ENCODE results near the gene KRTAP5-7. TPM values are rescaled to one million over a fixed set of nuclear protein-coding genes. Genes with fewer than 3 reads are reported as not detected.

Gene KRTAP5-7
- total and polyA plus RNA-seq, 2 of the 8 experiments (the other 6 are each of a cell fraction or from before 2014, with no cell fraction given): not detected

- Histone ChIP-seq H3K4ac (replicated peaks; ENCODE audit: insufficient read length, low read depth, low read length) (no peak overlapping the region), H3K4me2 (ENCODE audit: insufficient read depth in 1 of 2, low read depth in 2 of 2, low read length in 2 of 2) (no peak overlapping the region), H2BK120ac (replicated peaks; ENCODE audit: low read depth, low read length) (no peak overlapping the region), H3K27me3 (replicated peaks in 1 of 4; ENCODE audit: control insufficient read depth in 3 of 4, extremely low read depth in 1 of 4, insufficient read depth in 3 of 4, low read length in 3 of 4) (no peaks in the 10 kb centered on the region), H3K4me3 (ENCODE audit: extremely low read depth in 1 of 4, insufficient read depth in 2 of 4, low read depth in 3 of 4, low read length in 4 of 4) (no peak overlapping the region), H2BK5ac (ENCODE audit: low read depth, low read length) (no peak overlapping the region), H4K5ac (ENCODE audit: insufficient read length, low read depth, low read length) (no peak overlapping the region), H4K20me1 (replicated peaks in 1 of 2; ENCODE audit: control insufficient read depth in 1 of 2, insufficient read depth in 2 of 2, low read length in 2 of 2) (no peaks in the 10 kb centered on the region), H3K14ac (ENCODE audit: insufficient read length) (no peak overlapping the region), H2BK12ac (ENCODE audit: low read depth, low read length) (no peak overlapping the region), H3K79me2 (ENCODE audit: control insufficient read depth in 1 of 2, insufficient read depth in 2 of 2, low read length in 2 of 2) (no peaks in the 10 kb centered on the region), H3K9me3 (ENCODE audit: insufficient read depth in 2 of 2, low read depth in 1 of 2, low read length in 1 of 2) (no peaks in the 10 kb centered on the region), H4K91ac (replicated peaks; ENCODE audit: insufficient read length, low read length) (no peak overlapping the region), H2BK20ac (ENCODE audit: low read length) (no peak overlapping the region), H2AK5ac (ENCODE audit: low read depth, low read length) (no peak overlapping the region), H3K79me1 (ENCODE audit: low read depth, low read length) (no peaks in the 10 kb centered on the region), H3K23ac (ENCODE audit: insufficient read length) (no peak overlapping the region), H4K8ac (ENCODE audit: extremely low read depth, insufficient read depth, low read length) (no peak overlapping the region), H3K36me3 (ENCODE audit: control insufficient read depth in 2 of 4, insufficient read depth in 4 of 4, low read length in 3 of 4) (no peaks in the 10 kb centered on the region), H2BK15ac (ENCODE audit: low read length) (no peak overlapping the region), H3K23me2 (ENCODE audit: low read depth, low read length) (no peaks in the 10 kb centered on the region), H3K27ac (ENCODE audit: low read depth, low read length) (no peak overlapping the region), H3K4me1 (replicated peaks in 1 of 4; ENCODE audit: control insufficient read depth in 3 of 4, insufficient read depth in 4 of 4, low read length in 3 of 4) (no peaks in the 10 kb centered on the region), H3K18ac (ENCODE audit: extremely low read depth, low read length) (no peak overlapping the region), H3K56ac (replicated peaks; ENCODE audit: insufficient read length, low read depth, low read length) (no peak overlapping the region), H2AFZ (ENCODE audit: low read length) (no peak overlapping the region), H3K9ac (replicated peaks in 1 of 4; ENCODE audit: extremely low read depth in 1 of 4, low read depth in 3 of 4, low read length in 3 of 4) (no peak overlapping the region)
- TF ChIP-seq JUND (IDR thresholded peaks at IDR 0.05; ENCODE audit: low read length) (no peak), BRCA1 (IDR thresholded peaks at IDR 0.05; ENCODE audit: low read depth, low read length) (no peak), CBX8 (IDR thresholded peaks at IDR 0.05; ENCODE audit: borderline replicate concordance, low read depth, low read length) (no peak), CHD1 (IDR thresholded peaks at IDR 0.05; ENCODE audit: low read depth, low read length) (no peak), CREB1 (IDR thresholded peaks at IDR 0.05) (no peak), EGR1 (IDR thresholded peaks at IDR 0.05; ENCODE audit: borderline replicate concordance, low read depth, low read length) (no peak), SRF (IDR thresholded peaks at IDR 0.05; ENCODE audit: low read depth, low read length) (no peak), NANOG (IDR thresholded peaks at IDR 0.05; ENCODE audit: insufficient read depth, low read depth, low read length, poor library complexity, severe bottlenecking) (no peak), ZNF274 (IDR thresholded peaks at IDR 0.05; ENCODE audit: borderline replicate concordance, extremely low read depth, low read length) (no peak), SIX5 (IDR thresholded peaks at IDR 0.05; ENCODE audit: low read depth, low read length) (no peak), SP2 (IDR thresholded peaks at IDR 0.05; ENCODE audit: low read length) (no peak), GABPA (IDR thresholded peaks at IDR 0.05; ENCODE audit: borderline replicate concordance, insufficient read depth, low read length) (no peak), BCL11A (IDR thresholded peaks at IDR 0.05; ENCODE audit: low read depth in 2 of 2, low read length in 2 of 2) (no peak), RNF2 (IDR thresholded peaks at IDR 0.05; ENCODE audit: borderline replicate concordance, low read depth, low read length, missing control alignments, poor library complexity, severe bottlenecking) (no peak), CHD2 (IDR thresholded peaks at IDR 0.05; ENCODE audit: low read length) (no peak), MAFK (IDR thresholded peaks at IDR 0.05; ENCODE audit: low read depth, low read length) (no peak)
- DNase-seq (ENCODE audit: low read depth in 1 of 2, low spot score in 2 of 2) (peak in 1 of 2 experiments; percentile 14), FAIRE-seq (no peak)
- ChIA-PET POLR2A (ENCODE audit: partially characterized antibody) (no interaction called here), CTCF (ENCODE audit: partially characterized antibody) (no interaction called here)
- WGBS, 2 experiments (ENCODE audit: extremely low coverage in 1 of 2, insufficient coverage in 1 of 2, insufficient read length in 1 of 2, insufficient replicate concordance in 2 of 2, low coverage in 1 of 2, low lambda C conversion rate in 2 of 2, missing lambda C conversion rate in 1 of 2): 93% methylated on average over 2 of the region's 2 CpGs; no CpG with 5 or more reads in 1 of the 2 experiments
Observed at GRCh38 chr11:71525938-71526495, 1.1 kb upstream of the KRTAP5-7 start.
